Activated CD8-positive, alpha-beta T cell treated with anti-CD3 and anti-CD28 coated beads for 36 hours (primary cell): ENCODE results near the gene AP1S1. TPM values are rescaled to one million over a fixed set of nuclear protein-coding genes. Genes with fewer than 3 reads are reported as not detected.
"Not testable (repeated sequence)": the region's sequence is repeated elsewhere in the genome, so short reads cannot be mapped to it uniquely, and the experiment has no call there.

Experiments used
- ATAC-seq: fragments of 200-7000 bp; cut with Tn5 transposase; one replicate; pipeline ENCODE4 v1.10.0; 2021; ENCODE audit warnings: mild to moderate bottlenecking, moderate library complexity
- CTCF ChIA-PET: fragments of 350-600 bp; sonication (Branson Sonifier 250); formaldehyde crosslinking; loops from one replicate; lab custom pipeline; 2021; ENCODE audit warnings: antibody characterized with exemption; lab: Charles Lee
- POLR2A ChIA-PET: fragments of 350-600 bp; sonication (Branson Sonifier 250); formaldehyde crosslinking; loops from one replicate; lab custom pipeline; 2021; ENCODE audit warnings: antibody characterized with exemption; lab: Charles Lee
- DNase-seq: peaks from one replicate; pipeline ENCODE4 v3.0.0-alpha.2; 2020
- H3K27ac Mint-ChIP-seq: one replicate; pipeline ENCODE4 v1.8.0; 2021; ENCODE audit warnings: mild to moderate bottlenecking, mixed read lengths
- H3K27me3 Mint-ChIP-seq: one replicate; pipeline ENCODE4 v1.8.0; 2021; ENCODE audit warnings: mixed read lengths
- H3K36me3 Mint-ChIP-seq: one replicate; pipeline ENCODE4 v1.8.0; 2021; ENCODE audit warnings: low read depth, mixed read lengths
- H3K4me1 Mint-ChIP-seq: one replicate; pipeline ENCODE4 v1.8.0; 2021; ENCODE audit warnings: low read depth, mixed read lengths
- H3K4me3 Mint-ChIP-seq: one replicate; pipeline ENCODE4 v1.8.0; 2021; ENCODE audit warnings: mild to moderate bottlenecking, moderate library complexity, mixed read lengths
- H3K9me3 Mint-ChIP-seq: one replicate; pipeline ENCODE4 v1.8.0; 2021; ENCODE audit warnings: mixed read lengths
- CTCF ChIP-seq: fragments of 200-600 bp; IDR thresholded peaks from one replicate; pipeline ENCODE4 v1.8.0; 2022; ENCODE audit warnings: antibody characterized with exemption, mild to moderate bottlenecking
- intact Hi-C: fragments of 100-400 bp; cut with micrococcal nuclease; formaldehyde crosslinking; loops from one replicate; pipeline ENCODE4 v1.10.0; 2022
- total RNA-seq, 2 experiments: library from RNA; stranded (reverse); gene quantifications; one replicate each; pipeline ENCODE4 v1.2.3, GENCODE V29; 2021

AP1S1 gene
- total RNA-seq, 2 experiments from 2014 or later, result 35.6 to 39.5 TPM

DNA sequence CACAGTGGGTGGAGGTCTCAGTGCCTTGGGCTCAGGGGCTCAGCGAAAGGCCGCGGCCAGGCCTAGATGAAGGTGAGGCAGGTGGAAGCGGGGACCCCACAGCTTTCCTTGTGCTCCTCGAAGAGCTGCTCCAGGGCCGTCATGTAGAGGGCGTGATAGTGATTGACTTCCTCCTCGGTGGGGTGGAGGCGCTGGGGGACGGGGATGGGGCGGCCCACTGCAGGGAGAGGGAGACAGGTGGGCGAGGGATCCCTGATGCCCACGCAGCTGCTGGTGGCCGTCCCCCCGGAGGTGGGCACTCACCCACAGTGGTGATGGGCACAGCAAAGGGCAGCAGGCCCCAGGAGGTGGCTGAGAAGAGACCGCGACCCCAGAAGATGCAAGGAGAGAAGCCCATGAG lies 41.6 kb downstream of the AP1S1 start:
- ATAC-seq (no peak), DNase-seq (no peak)
- H3K36me3 Mint-ChIP-seq, result no peaks in the 10 kb centered on the region
- H3K9me3 Mint-ChIP-seq, result no peaks in the 10 kb centered on the region
- CTCF ChIA-PET, result interaction anchor here (0.7 to 6.6 kb wide), 3 partner anchors 52 to 95 kb away, joined by 3 to 280 read pairs (median 5); no protein-coding TSS in a partner anchor
- no peak overlapping the region for H3K27ac Mint-ChIP-seq
- TF ChIP-seq CTCF, result no peak
- intact Hi-C loops, result no loop called here
- peaks cover under 1% of the 10 kb centered on the region for H3K4me1 Mint-ChIP-seq
- POLR2A ChIA-PET, result no interaction called here
- H3K4me3 Mint-ChIP-seq, result no peak overlapping the region
- H3K27me3 Mint-ChIP-seq, result peaks cover 14% of the 10 kb centered on the region

GRCh38 chr7:101197991-101198390 lies 43.7 kb downstream of the AP1S1 start:
- CTCF ChIA-PET, result interaction anchor here (1.4 kb wide), 1 partner anchor 54 kb away, joined by 4 read pairs; no protein-coding TSS in a partner anchor
- Mint-ChIP-seq H3K4me3 (no peak overlapping the region), H3K4me1 (peaks cover 2% of the 10 kb centered on the region), H3K9me3 (no peaks in the 10 kb centered on the region), H3K27ac (no peak overlapping the region), H3K36me3 (no peaks in the 10 kb centered on the region), H3K27me3 (peaks cover 24% of the 10 kb centered on the region)
- POLR2A ChIA-PET, result no interaction called here
- ATAC-seq (no peak), DNase-seq (no peak)
- intact Hi-C loops, result no loop called here
- TF ChIP-seq CTCF, result no peak

DNA sequence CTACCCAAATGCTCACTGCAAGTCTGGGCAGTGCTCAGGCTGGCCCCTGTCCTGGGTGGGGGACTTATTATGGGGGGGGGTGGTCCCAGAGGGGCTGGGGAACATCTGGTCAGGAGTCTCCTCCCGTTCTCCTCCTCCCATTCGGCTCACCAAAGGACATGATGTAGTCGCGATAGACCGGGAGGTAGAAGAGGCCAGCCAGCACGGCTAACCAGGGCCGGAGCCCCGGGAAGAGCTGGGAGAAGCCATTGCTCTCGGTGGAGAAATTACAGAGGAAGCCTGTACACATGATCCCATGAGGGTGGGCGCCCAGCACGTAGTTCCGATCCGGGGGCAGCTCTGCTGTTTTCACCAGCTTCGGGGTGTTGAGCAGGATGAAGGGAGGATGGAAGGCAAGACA lies 44.2 kb downstream of the AP1S1 start:
- H3K9me3 Mint-ChIP-seq, result no peaks in the 10 kb centered on the region
- CTCF ChIA-PET, result interaction anchor here (1.4 to 1.5 kb wide), 2 partner anchors 54 to 84 kb away, joined by 4 to 5 read pairs; no protein-coding TSS in a partner anchor
- DNase-seq (no peak), ATAC-seq (no peak)
- peaks cover 26% of the 10 kb centered on the region for H3K27me3 Mint-ChIP-seq
- H3K4me3 Mint-ChIP-seq, result no peak overlapping the region
- no peak for TF ChIP-seq CTCF
- peaks cover 2% of the 10 kb centered on the region for H3K4me1 Mint-ChIP-seq
- POLR2A ChIA-PET, result no interaction called here
- no peak overlapping the region for H3K27ac Mint-ChIP-seq
- H3K36me3 Mint-ChIP-seq, result no peaks in the 10 kb centered on the region
- intact Hi-C loops, result no loop called here

- H3K9me3 Mint-ChIP-seq, intact Hi-C loops, H3K4me1 Mint-ChIP-seq, H3K36me3 Mint-ChIP-seq, H3K27ac Mint-ChIP-seq, H3K4me3 Mint-ChIP-seq, DNase-seq, ATAC-seq, POLR2A ChIA-PET: not testable (repeated sequence)
- CTCF ChIA-PET, result interaction anchor here (1.0 to 2.0 kb wide), 5 partner anchors 7 to 83 kb away, joined by 4 to 9 read pairs (median 5); partner anchors contain the start of genes PLOD3 and ZNHIT1
- H3K27me3 Mint-ChIP-seq, result peaks cover 31% of the 10 kb centered on the region
Measured at GRCh38 chr7:101199522-101199921, 45.2 kb downstream of the AP1S1 start.

- Mint-ChIP-seq H3K27ac (no peak overlapping the region), H3K27me3 (peaks cover 29% of the 10 kb centered on the region), H3K4me1 (peaks cover 2% of the 10 kb centered on the region), H3K4me3 (no peak overlapping the region), H3K9me3 (no peaks in the 10 kb centered on the region), H3K36me3 (no peaks in the 10 kb centered on the region)
- intact Hi-C loops, result no loop called here
- ChIA-PET CTCF (interaction anchor here (0.6 to 2.0 kb wide), 4 partner anchors 8 to 205 kb away, joined by 3 to 9 read pairs (median 6); partner anchors contain the start of genes PLOD3 and ZNHIT1), POLR2A (interaction anchor here (0.5 kb wide), 1 partner anchor 21 kb away, joined by 3 read pairs; no protein-coding TSS in a partner anchor)
- DNase-seq, result no peak
- no peak for ATAC-seq
- TF ChIP-seq CTCF, result no peak
Measured at GRCh38 chr7:101200504-101200861, 46.2 kb downstream of the AP1S1 start.
